Suprapubic skin (tissue), 4 donors: ENCODE results near the gene ARL6IP1. TPM values are rescaled to one million over a fixed set of nuclear protein-coding genes. Genes with fewer than 3 reads are reported as not detected.
"Not testable (repeated sequence)": the region's sequence is repeated elsewhere in the genome, so short reads cannot be mapped to it uniquely, and the experiment has no call there.

Experiments
- DNase-seq, 2 donors: peaks; one replicate each; pipeline ENCODE4 v3.0.0-alpha.2; 2019; ENCODE audit warnings: low spot score in 2 of 2
- H3K27ac ChIP-seq: fragments of 200-600 bp; sonication (generic); one replicate; pipeline ENCODE4 v1.5.1; 2019
- H3K27me3 ChIP-seq: fragments of 200-600 bp; sonication (generic); one replicate; pipeline ENCODE4 v1.5.1; 2019
- H3K36me3 ChIP-seq: fragments of 200-600 bp; sonication (generic); one replicate; pipeline ENCODE4 v1.5.1; 2019
- H3K4me1 ChIP-seq: fragments of 200-600 bp; sonication (generic); one replicate; pipeline ENCODE4 v1.5.1; 2019
- H3K4me3 ChIP-seq: fragments of 200-600 bp; sonication (generic); one replicate; pipeline ENCODE4 v1.5.1; 2019; ENCODE audit warnings: mild to moderate bottlenecking
- H3K9me3 ChIP-seq: fragments of 200-600 bp; sonication (generic); one replicate; pipeline ENCODE4 v1.5.1; 2019
- POLR2AphosphoS5 ChIP-seq, 3 donors: sonication (generic); formaldehyde crosslinking; IDR thresholded peaks; one replicate each; pipeline ENCODE4 v1.6.1; 2017; ENCODE audit warnings: antibody characterized with exemption in 3 of 3
- WGBS: methylation state at CpG from one replicate; pipeline ENCODE4 v1.1.5; 2018; 5-methylcytosine and 5-hydroxymethylcytosine counted together
- total RNA-seq, 4 donors: library from RNA; depleted of rRNA; stranded (reverse); fragments of >200 nt; gene quantifications; one replicate each; pipeline ENCODE4 v1.1.0, GENCODE V29; 2016

ARL6IP1 gene
- total RNA-seq, 4 donors from 2014 or later = 94.1 to 165 (median 124) TPM

GRCh38 chr16:18782697-18783429 lies 18.5 kb downstream of the ARL6IP1 start:
- WGBS = 85% methylated on average over 8 of the region's 8 CpGs
- no peak for DNase-seq

GRCh38 chr16:18781232-18781631 lies 20.1 kb downstream of the ARL6IP1 start:
- not testable (repeated sequence) for H3K27me3 ChIP-seq, H3K9me3 ChIP-seq, DNase-seq, H3K27ac ChIP-seq, H3K4me3 ChIP-seq
- Histone ChIP-seq H3K36me3 (peaks cover 40% of the 10 kb centered on the region), H3K4me1 (peaks cover 14% of the 10 kb centered on the region)
- WGBS = 85% methylated on average over 2 of the region's 6 CpGs

More at GRCh38 chr16:18782697-18783429, 18.5 kb downstream of the ARL6IP1 start:
- no peaks in the 10 kb centered on the region for H3K27me3 ChIP-seq
- H3K36me3 ChIP-seq = peaks cover 54% of the 10 kb centered on the region
- peaks cover 30% of the 10 kb centered on the region for H3K4me1 ChIP-seq
- H3K27ac ChIP-seq = no peak overlapping the region
- no peak for TF ChIP-seq POLR2AphosphoS5 (IDR thresholded peaks at IDR 0.05)
- H3K4me3 ChIP-seq = no peak overlapping the region
- H3K9me3 ChIP-seq = no peaks in the 10 kb centered on the region

DNA sequence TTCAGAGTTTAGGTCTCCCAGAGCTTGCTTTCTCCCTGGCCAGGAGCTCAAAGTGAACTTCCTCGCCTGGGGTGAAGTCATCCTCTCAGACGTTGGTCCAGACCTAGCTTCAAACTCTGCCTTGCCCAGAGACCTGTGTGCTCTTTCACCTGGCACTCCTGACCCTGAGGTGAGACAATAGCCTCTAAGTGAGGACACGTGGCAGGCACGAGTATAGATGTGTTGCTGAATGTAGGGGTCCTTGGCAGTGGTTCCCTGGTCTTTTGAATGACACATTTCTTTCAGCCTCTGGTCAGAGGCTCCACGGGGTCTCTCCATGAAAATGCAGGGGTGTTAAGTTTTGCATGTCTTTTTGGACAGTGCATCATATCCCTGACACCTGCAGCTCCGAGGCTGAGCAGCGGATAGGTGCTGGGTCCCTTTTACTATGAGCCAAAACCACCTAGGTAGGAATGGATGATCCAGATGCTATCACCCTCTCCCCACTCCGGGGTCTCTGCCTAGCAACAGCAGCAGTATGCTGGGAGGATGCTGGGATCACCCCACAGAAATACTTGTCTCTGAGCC lies 20.8 kb downstream of the ARL6IP1 start:
- not testable (repeated sequence) for H3K27me3 ChIP-seq, H3K27ac ChIP-seq, DNase-seq, H3K4me1 ChIP-seq, H3K4me3 ChIP-seq, H3K9me3 ChIP-seq
- 60% methylated on average over 4 of the region's 8 CpGs for WGBS
- H3K36me3 ChIP-seq = peaks cover 33% of the 10 kb centered on the region

GRCh38 chr16:18777664-18778063 lies 23.7 kb downstream of the ARL6IP1 start:
- H3K27me3 ChIP-seq, DNase-seq, H3K4me1 ChIP-seq, H3K9me3 ChIP-seq, H3K4me3 ChIP-seq, H3K27ac ChIP-seq, H3K36me3 ChIP-seq: not testable (repeated sequence)
- WGBS = 100% methylated on average over 1 of the region's 1 CpG

DNA sequence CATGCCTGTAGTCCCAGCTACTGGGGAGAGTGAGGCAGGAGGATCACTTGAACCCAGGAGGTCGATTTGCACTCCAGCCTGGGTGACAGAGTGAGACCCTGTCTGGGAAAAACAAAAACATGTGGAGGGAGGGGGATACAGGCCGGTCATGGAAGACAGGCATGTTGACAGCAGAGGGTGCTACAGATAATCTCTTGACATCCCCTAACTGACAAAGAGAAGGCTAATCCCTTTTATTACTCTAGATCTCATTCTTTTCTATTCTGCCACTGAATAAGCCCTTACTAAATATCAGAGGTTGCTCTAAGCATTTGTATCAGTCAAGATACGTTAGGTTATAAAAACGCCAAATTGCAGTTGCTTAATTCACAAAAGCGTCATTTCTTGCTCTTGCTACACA lies 25.0 kb downstream of the ARL6IP1 start:
- not testable (repeated sequence) for H3K27me3 ChIP-seq, H3K36me3 ChIP-seq, H3K4me3 ChIP-seq, DNase-seq, H3K4me1 ChIP-seq, H3K9me3 ChIP-seq, H3K27ac ChIP-seq
- WGBS = 73% methylated on average over 5 of the region's 5 CpGs

DNA sequence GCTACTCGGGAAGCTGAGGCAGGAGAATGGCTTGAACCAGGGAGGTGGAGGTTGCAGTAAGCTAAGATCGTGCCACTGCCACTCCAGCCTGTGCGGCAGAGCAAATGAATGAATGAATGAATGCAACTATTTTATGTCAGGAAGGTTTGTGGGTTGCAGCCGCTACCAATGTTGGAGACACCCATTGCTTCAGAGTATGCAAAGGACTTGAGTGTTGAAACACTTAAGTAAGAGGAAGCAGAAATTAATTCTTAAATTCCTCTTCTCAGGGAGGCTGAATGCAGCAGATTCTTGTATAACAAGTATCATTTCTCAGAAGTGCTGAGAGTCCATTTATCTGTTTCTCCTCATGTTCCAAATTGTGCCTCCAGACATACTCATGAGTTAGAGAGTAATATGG lies 26.7 kb downstream of the ARL6IP1 start:
- not testable (repeated sequence) for H3K4me3 ChIP-seq, H3K36me3 ChIP-seq, H3K27me3 ChIP-seq, DNase-seq, H3K9me3 ChIP-seq, H3K4me1 ChIP-seq, H3K27ac ChIP-seq
- WGBS = 94% methylated on average over 4 of the region's 4 CpGs

DNA sequence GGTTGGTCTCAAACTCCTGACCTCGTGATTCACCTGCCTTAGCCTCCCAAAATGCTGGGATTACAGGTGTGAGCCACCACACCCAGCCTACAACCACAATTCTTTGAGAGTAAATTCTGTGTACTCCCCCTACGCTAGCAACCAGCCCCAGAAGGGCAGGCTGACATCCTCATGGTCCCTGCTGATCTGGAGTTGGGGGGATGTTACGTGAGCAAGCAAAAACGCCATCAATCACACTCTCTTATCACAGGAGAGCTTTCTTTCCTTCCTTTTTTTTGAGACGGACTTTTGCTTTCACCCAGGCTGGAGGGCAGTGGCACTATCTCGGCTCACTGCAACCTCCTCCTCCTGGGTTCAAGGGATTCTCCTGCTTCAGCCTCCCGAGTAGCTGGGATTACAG lies 29.2 kb downstream of the ARL6IP1 start:
- H3K27me3 ChIP-seq, DNase-seq, H3K4me1 ChIP-seq, H3K9me3 ChIP-seq, H3K27ac ChIP-seq, H3K4me3 ChIP-seq, H3K36me3 ChIP-seq: not testable (repeated sequence)
- WGBS = 81% methylated on average over 7 of the region's 7 CpGs

DNA sequence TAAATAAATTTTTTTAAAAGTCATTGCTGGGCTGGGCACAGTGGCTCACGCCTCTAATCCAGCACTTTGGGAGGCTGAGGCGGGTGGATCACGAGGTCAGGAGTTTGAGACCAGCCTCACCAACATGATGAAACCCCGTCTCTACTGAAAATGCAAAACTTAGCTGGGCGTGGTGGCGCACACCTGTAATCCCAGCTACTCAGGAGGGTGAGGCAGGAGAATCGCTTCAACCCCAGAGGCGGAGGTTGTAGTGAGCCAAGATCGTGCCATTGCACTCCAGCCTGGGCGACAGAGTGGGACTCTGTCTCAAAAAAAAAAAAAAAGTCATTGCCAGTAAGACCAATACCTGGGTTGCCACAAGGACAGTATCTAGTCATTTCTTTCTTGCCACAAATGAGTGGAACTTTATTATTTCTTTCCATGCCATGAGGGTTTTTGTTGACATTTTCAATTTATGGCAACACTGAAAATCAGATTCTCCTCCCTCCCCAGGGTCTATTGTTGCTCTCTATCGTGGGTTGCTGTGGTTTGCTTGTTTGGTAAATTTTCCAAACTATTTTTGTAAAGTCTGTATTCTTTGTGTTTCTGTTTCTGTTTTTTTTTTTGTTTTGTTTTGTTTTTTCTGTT lies 30.9 kb downstream of the ARL6IP1 start:
- H3K27me3 ChIP-seq, H3K36me3 ChIP-seq, H3K4me3 ChIP-seq, DNase-seq, H3K4me1 ChIP-seq, H3K27ac ChIP-seq, H3K9me3 ChIP-seq: not testable (repeated sequence)
- 91% methylated on average over 11 of the region's 11 CpGs for WGBS

DNA sequence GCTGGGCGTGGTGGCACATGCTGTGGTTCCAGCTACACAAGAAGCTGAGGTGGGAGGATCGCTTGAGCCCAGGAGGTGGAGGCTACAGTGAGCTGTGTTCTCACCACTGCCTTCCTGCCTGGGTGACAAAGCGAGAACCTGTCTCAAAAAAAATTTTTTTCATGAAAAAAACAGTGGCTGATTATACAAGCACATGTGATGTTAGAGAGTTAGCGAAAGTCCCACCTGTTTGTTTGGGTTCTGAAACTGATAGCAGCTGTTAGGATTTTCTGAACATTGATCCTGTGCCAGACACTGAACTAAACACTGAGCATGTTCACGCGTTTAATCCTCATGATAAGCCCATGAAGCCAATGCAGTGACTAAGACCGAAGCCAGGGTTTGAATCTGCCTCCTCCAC lies 34.1 kb downstream of the ARL6IP1 start:
- not testable (repeated sequence) for H3K4me3 ChIP-seq, H3K27me3 ChIP-seq, H3K27ac ChIP-seq, H3K9me3 ChIP-seq, H3K4me1 ChIP-seq, DNase-seq, H3K36me3 ChIP-seq
- 76% methylated on average over 7 of the region's 7 CpGs for WGBS

- H3K36me3 ChIP-seq, H3K27me3 ChIP-seq, H3K27ac ChIP-seq, H3K4me1 ChIP-seq, H3K9me3 ChIP-seq, H3K4me3 ChIP-seq, DNase-seq: not testable (repeated sequence)
- 40% methylated on average over 3 of the region's 5 CpGs for WGBS
These were observed 38.6 kb downstream of the ARL6IP1 start for GRCh38 chr16:18762713-18763112.
